Epithelial cell of esophagus (primary cell): ENCODE data around the gene LANCL1.

Experiments used
- DNase-seq: peaks from one replicate; pipeline ENCODE4 v3.0.0; 2010; ENCODE audit warnings: low read depth
- H3K4me3 ChIP-seq: 2 replicates; pipeline ENCODE4 v1.5.1; 2011; ENCODE audit warnings: mild to moderate bottlenecking, low read length, control low read depth
- TF ChIP-seq, protein P1 (sequence below): IDR thresholded peaks from 2 replicates; pipeline ENCODE4 v1.5.1; 2011; ENCODE audit warnings: low read depth, mild to moderate bottlenecking, low read length, control low read depth, inconsistent platforms; ENCODE audit not compliant: insufficient read depth; ENCODE audit errors: missing control alignments

Gene LANCL1

DNA sequence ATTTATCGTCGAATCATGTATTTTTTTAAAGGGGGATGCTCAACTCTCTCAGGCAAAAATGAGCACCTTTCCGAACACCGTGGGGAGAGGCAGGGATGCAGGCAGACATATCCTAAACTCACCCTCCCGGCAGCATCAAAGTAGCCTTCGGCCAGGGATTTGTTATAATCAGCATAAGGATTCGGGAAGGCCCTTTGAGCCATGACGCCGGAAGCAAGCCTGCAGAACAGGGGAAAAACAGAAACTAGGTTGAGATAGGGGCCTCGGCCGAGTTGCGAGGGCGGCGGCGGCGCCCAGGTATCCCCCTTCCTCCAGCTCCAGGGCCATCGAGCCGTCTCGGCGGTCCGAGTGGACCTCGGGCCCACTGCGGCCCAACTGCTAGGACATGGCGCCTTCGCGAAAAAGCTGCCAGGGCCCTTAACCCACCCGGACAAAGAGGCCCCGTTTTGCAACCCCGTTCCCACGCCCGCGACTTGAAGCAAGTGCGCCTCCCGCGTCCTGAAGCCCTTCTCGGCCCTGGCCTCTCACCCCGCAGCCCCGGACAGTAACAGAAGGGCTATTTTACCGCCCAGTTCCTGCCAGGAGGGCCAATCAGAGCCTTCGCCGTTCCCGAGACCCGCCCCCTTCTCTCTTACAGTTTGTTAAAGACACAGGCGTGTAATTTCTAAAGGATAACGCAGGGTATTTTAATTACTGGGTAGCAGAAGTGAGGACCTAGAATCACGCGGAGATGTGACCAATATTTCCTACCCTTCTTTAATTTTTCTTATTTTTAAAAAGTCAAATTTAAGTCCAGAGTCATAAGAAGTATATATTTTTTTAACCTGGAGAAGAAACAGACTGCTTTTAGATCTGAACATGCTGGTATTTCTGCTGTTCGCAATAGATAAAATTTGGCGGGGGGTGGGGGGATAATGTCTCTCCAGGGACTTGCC is at the start of gene LANCL1:
TSS of gene LANCL1 (minus strand) at position 566 of the 935 bp plus-strand sequence. CDS start at position 203, 363 bp downstream.
- H3K4me3 ChIP-seq = peak within 1 kb of the TSS; percentile 83
- peak; percentile 89 for DNase-seq
- TF ChIP-seq, protein P1, sequence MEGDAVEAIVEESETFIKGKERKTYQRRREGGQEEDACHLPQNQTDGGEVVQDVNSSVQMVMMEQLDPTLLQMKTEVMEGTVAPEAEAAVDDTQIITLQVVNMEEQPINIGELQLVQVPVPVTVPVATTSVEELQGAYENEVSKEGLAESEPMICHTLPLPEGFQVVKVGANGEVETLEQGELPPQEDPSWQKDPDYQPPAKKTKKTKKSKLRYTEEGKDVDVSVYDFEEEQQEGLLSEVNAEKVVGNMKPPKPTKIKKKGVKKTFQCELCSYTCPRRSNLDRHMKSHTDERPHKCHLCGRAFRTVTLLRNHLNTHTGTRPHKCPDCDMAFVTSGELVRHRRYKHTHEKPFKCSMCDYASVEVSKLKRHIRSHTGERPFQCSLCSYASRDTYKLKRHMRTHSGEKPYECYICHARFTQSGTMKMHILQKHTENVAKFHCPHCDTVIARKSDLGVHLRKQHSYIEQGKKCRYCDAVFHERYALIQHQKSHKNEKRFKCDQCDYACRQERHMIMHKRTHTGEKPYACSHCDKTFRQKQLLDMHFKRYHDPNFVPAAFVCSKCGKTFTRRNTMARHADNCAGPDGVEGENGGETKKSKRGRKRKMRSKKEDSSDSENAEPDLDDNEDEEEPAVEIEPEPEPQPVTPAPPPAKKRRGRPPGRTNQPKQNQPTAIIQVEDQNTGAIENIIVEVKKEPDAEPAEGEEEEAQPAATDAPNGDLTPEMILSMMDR = no peak

DNA sequence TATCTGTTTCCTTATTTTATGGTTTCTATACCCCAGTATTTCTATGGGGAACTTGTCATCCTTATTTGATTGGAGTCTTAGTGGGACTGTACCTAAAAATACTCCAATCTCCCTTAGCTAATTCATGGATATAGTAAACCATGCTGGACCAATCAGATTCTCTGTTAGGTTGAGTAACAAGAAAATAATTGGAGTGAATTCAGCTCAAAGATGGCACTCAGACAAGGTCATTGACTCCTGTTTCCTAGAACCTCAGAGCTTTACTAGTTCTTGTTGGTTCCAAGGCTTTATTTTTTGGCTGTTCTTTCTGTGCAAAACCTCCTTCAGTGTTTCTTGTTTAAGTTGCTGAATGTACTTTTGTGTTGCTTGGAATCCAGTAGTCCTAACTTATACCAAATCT is 48.0 kb upstream of the LANCL1 start:
- no peak for DNase-seq
- H3K4me3 ChIP-seq = no peak overlapping the region

DNA sequence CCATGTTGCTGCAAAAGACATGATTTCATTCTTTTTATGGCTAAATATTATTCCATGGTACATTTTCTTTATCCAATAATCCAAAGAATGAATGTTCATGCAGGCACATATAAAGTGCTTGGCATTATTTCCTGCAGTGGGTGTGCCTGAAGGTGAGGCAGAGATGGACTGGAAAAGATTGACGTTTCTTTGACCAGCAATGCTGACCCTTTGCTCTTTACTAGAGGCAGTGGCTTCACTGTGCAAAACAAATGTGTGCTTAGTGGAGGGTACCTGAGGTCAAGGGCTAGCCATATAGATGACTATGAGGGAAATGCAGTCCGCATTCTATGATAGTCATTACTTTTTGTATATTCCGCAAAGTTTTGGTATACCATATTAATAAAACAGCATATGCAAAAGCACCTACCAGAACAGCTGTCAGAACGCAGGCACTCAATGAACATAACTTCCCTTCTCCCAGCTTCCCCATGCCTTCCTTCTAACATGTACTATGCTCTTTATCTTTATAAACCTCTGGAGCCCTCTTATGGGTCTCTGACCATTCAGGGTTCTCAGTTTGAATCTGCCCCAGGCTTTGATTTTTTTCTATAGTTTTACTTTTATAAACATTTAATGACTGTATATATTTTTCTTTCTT is 47.2 kb upstream of the LANCL1 start:
- H3K4me3 ChIP-seq = no peak overlapping the region
- TF ChIP-seq, protein P1 = no peak
- DNase-seq = no peak

More for the DNA sequence above, 48.0 kb upstream of the LANCL1 start:
- TF ChIP-seq, protein P1 = no peak

- H3K4me3 ChIP-seq = no peak overlapping the region
- DNase-seq = no peak
- TF ChIP-seq, protein P1 = no peak
Measured at GRCh38 chr2:210522399-210522798, 45.8 kb upstream of the LANCL1 start.

- no peak overlapping the region for H3K4me3 ChIP-seq
- TF ChIP-seq, protein P1 = no peak
- no peak for DNase-seq
Measured at GRCh38 chr2:210519594-210519993, 43.0 kb upstream of the LANCL1 start.

- TF ChIP-seq, protein P1 = no peak
- no peak for DNase-seq
- H3K4me3 ChIP-seq = no peak overlapping the region
Measured at GRCh38 chr2:210517264-210517663, 40.7 kb upstream of the LANCL1 start.
